Gastrocnemius medialis (tissue), 4 donors: Measurements from ENCODE around the gene ADARB1. TPM values are rescaled to one million over a fixed set of nuclear protein-coding genes. Genes with fewer than 3 reads are reported as not detected.

Source experiments
- ATAC-seq, 2 donors: fragments of 150-250 bp; one replicate each; pipeline ENCODE4 v1.9.1; 2016
- DNase-seq, 2 donors: peaks; one replicate each; pipeline ENCODE4 v3.0.0-alpha.2; 2019
- H3K27ac ChIP-seq, 4 donors: fragments of 200-600 bp; sonication (generic); 1 replicate in 1 of 4; 2 replicates in 3 of 4; pipeline ENCODE4 v1.5.1; 2016 to 2018; ENCODE audit warnings: mild to moderate bottlenecking in 2 of 4, moderate library complexity in 1 of 4
- H3K27me3 ChIP-seq, 3 donors: fragments of 200-600 bp; sonication (generic) in 2 of 3; 1 replicate in 1 of 3; 2 replicates in 2 of 3; pipeline versions ENCODE4 v1.5.1 to v1.6.0; 2016 to 2019; ENCODE audit warnings: mild to moderate bottlenecking in 1 of 3, moderate library complexity in 1 of 3
- H3K36me3 ChIP-seq, 2 donors: fragments of 200-600 bp; sonication (generic) in 1 of 2; one replicate each; pipeline ENCODE4 v1.5.1; 2017 to 2018
- H3K4me1 ChIP-seq, 2 donors: fragments of 200-600 bp; sonication (generic) in 1 of 2; one replicate each; pipeline ENCODE4 v1.5.1; 2016 to 2017; ENCODE audit warnings: mild to moderate bottlenecking in 2 of 2
- H3K4me3 ChIP-seq, 4 donors: fragments of 200-600 bp; sonication (generic) in 3 of 4; 1 replicate in 1 of 4; 2 replicates in 3 of 4; pipeline ENCODE4 v1.5.1; 2016 to 2019; ENCODE audit warnings: mild to moderate bottlenecking in 2 of 4
- H3K9me3 ChIP-seq, 3 donors: fragments of 200-600 bp; sonication (generic) in 2 of 3; 1 replicate in 1 of 3; 2 replicates in 2 of 3; pipeline ENCODE4 v1.5.1; 2016 to 2019
- CTCF ChIP-seq, 5 experiments: fragments of 450-650 bp in 3 of 5; fragments of 200-600 bp in 2 of 5; sonication (generic) in 2 of 5; IDR thresholded peaks in 4 of 5; conservative IDR thresholded peaks in 1 of 5; 1 replicate in 4 of 5; 2 replicates in 1 of 5; pipeline ENCODE4 v1.5.1; 2016 to 2019; ENCODE audit warnings: antibody characterized with exemption in 5 of 5, mild to moderate bottlenecking in 3 of 5, moderate library complexity in 3 of 5
- POLR2A ChIP-seq, 2 donors: fragments of 450-650 bp; IDR thresholded peaks; one replicate each; pipeline ENCODE4 v1.6.1; 2017; ENCODE audit warnings: antibody characterized with exemption in 2 of 2, mild to moderate bottlenecking in 2 of 2, moderate library complexity in 2 of 2
- in situ Hi-C, 4 donors: fragments of 200-750 bp; cut with MboI; loops; one replicate each; pipeline versions ENCODE4 v1.15.0 to v1.8.0; 2017; ENCODE audit warnings: low sequenced_read_pairs in 4 of 4
- intact Hi-C: fragments of 100-400 bp; cut with DNase I; formaldehyde crosslinking; loops from one replicate; pipeline ENCODE4 v1.15.1; 2023; ENCODE audit warnings: low total_unique reads
- total RNA-seq, 4 donors: library from RNA; depleted of rRNA; stranded (reverse); fragments of >200 nt; gene quantifications; one replicate each; pipeline versions ENCODE4 v1.1.0 to v1.2.3, GENCODE V29; 2016

The ADARB1 gene
- total RNA-seq, 4 donors from 2014 or later, result 5.9 to 11.5 (median 6.9) TPM

- TF ChIP-seq POLR2A (IDR thresholded peaks at IDR 0.05), result no peak
- no peak for TF ChIP-seq CTCF (IDR thresholded peaks at IDR 0.05 in 4 of 5, conservative IDR thresholded peaks at IDR 0.05 in 1 of 5)
- in situ Hi-C loops, result no loop called here
Observed at GRCh38 chr21:45085700-45086099, 11.3 kb downstream of the ADARB1 start.

GRCh38 chr21:45086337-45086958, 12.1 kb downstream of the ADARB1 start:
- Histone ChIP-seq H3K27me3 (no peaks in the 10 kb centered on the region), H3K36me3 (peaks cover 0 to 2% of the 10 kb centered on the region in 2 donors), H3K4me1 (peaks cover 2 to 7% of the 10 kb centered on the region in 2 donors), H3K27ac (no peak overlapping the region), H3K4me3 (no peak overlapping the region), H3K9me3 (no peaks in the 10 kb centered on the region)
- TF ChIP-seq POLR2A (IDR thresholded peaks at IDR 0.05) (no peak), CTCF (IDR thresholded peaks at IDR 0.05 in 4 of 5, conservative IDR thresholded peaks at IDR 0.05 in 1 of 5) (no peak)
- intact Hi-C loops, result no loop called here
- ATAC-seq (no peak), DNase-seq (no peak)
- in situ Hi-C loops, result no loop called here

More at GRCh38 chr21:45085700-45086099, 11.3 kb downstream of the ADARB1 start:
- DNase-seq (no peak), ATAC-seq (no peak)
- Histone ChIP-seq H3K9me3 (no peaks in the 10 kb centered on the region), H3K4me1 (no peaks in the 10 kb centered on the region), H3K4me3 (no peak overlapping the region), H3K27me3 (no peaks in the 10 kb centered on the region), H3K36me3 (peaks cover 0 to 5% of the 10 kb centered on the region in 2 donors), H3K27ac (no peak overlapping the region)
- intact Hi-C loops, result no loop called here

GRCh38 chr21:45087022-45087823, 12.8 kb downstream of the ADARB1 start:
- Histone ChIP-seq H3K9me3 (no peaks in the 10 kb centered on the region), H3K27me3 (no peaks in the 10 kb centered on the region), H3K36me3 (no peaks in the 10 kb centered on the region), H3K4me1 (peaks cover 9 to 15% of the 10 kb centered on the region in 2 donors), H3K27ac (no peak overlapping the region), H3K4me3 (no peak overlapping the region)
- DNase-seq (no peak), ATAC-seq (no peak)
- in situ Hi-C loops (no loop called here), intact Hi-C loops (no loop called here)
- TF ChIP-seq POLR2A (IDR thresholded peaks at IDR 0.05), result no peak
- no peak for TF ChIP-seq CTCF (IDR thresholded peaks at IDR 0.05 in 4 of 5, conservative IDR thresholded peaks at IDR 0.05 in 1 of 5)

- DNase-seq (no peak), ATAC-seq (no peak)
- no peak for TF ChIP-seq POLR2A (IDR thresholded peaks at IDR 0.05)
- TF ChIP-seq CTCF (IDR thresholded peaks at IDR 0.05 in 4 of 5, conservative IDR thresholded peaks at IDR 0.05 in 1 of 5), result no peak
- Histone ChIP-seq H3K4me1 (peaks cover 17 to 20% of the 10 kb centered on the region in 2 donors), H3K4me3 (no peak overlapping the region), H3K27me3 (no peaks in the 10 kb centered on the region), H3K9me3 (no peaks in the 10 kb centered on the region), H3K36me3 (no peaks in the 10 kb centered on the region), H3K27ac (no peak overlapping the region)
- intact Hi-C loops (no loop called here), in situ Hi-C loops (no loop called here)
Observed at GRCh38 chr21:45088116-45088515, 13.7 kb downstream of the ADARB1 start.
